IPS-18c (cell line): ENCODE results near the gene HJV.

Experiments
- H3K4me3 ChIP-seq: 2 replicates; pipeline ENCODE4 v1.7.0; 2013; ENCODE audit warnings: low read depth, mild to moderate bottlenecking, low read length, moderate library complexity; ENCODE audit not compliant: insufficient read depth
- H3K9me3 ChIP-seq: one replicate; pipeline ENCODE4 v1.6.1; 2013; ENCODE audit warnings: mild to moderate bottlenecking, low read length, moderate library complexity; ENCODE audit not compliant: control insufficient read depth, insufficient read depth

HJV gene

GRCh38 chr1:145985129-145985501 is 36.4 kb downstream of the HJV start:
- H3K4me3 ChIP-seq = no peak overlapping the region
- H3K9me3 ChIP-seq = peaks cover 2% of the 10 kb centered on the region

- Histone ChIP-seq H3K9me3 (peaks cover 2% of the 10 kb centered on the region), H3K4me3 (no peak overlapping the region)
Measured at GRCh38 chr1:145983960-145984830, 37.3 kb downstream of the HJV start.

GRCh38 chr1:145983206-145983675 is 38.3 kb downstream of the HJV start:
- H3K9me3 ChIP-seq = peaks cover 2% of the 10 kb centered on the region
- H3K4me3 ChIP-seq = no peak overlapping the region

GRCh38 chr1:145982010-145982723 is 39.4 kb downstream of the HJV start:
- no peak overlapping the region for H3K4me3 ChIP-seq
- peaks cover 2% of the 10 kb centered on the region for H3K9me3 ChIP-seq

- Histone ChIP-seq H3K9me3 (peaks cover 2% of the 10 kb centered on the region), H3K4me3 (no peak overlapping the region)
Measured at GRCh38 chr1:145980457-145980994, 41.0 kb downstream of the HJV start.

- Histone ChIP-seq H3K4me3 (peak overlapping the region; percentile 20; the same call in 1 of the 2 replicates), H3K9me3 (peaks cover 2% of the 10 kb centered on the region)
Measured at GRCh38 chr1:145979746-145980456, 41.6 kb downstream of the HJV start.

- H3K4me3 ChIP-seq = peak overlapping the region; percentile 20
Measured at GRCh38 chr1:145978854-145979745, 42.4 kb downstream of the HJV start.

GRCh38 chr1:145978471-145978853 is 43.1 kb downstream of the HJV start:
- Histone ChIP-seq H3K9me3 (peaks cover 2% of the 10 kb centered on the region), H3K4me3 (no peak overlapping the region; the same call in 1 of the 2 replicates)

More at GRCh38 chr1:145978854-145979745, 42.4 kb downstream of the HJV start:
- peaks cover 2% of the 10 kb centered on the region for H3K9me3 ChIP-seq

- no peak overlapping the region for H3K4me3 ChIP-seq
- H3K9me3 ChIP-seq = peaks cover 2% of the 10 kb centered on the region
Measured at GRCh38 chr1:145977486-145978470, 43.8 kb downstream of the HJV start.

GRCh38 chr1:145977016-145977415 is 44.5 kb downstream of the HJV start:
- Histone ChIP-seq H3K4me3 (no peak overlapping the region), H3K9me3 (peaks cover 2% of the 10 kb centered on the region)

GRCh38 chr1:145975216-145975615 is 46.3 kb downstream of the HJV start:
- H3K9me3 ChIP-seq = no peaks in the 10 kb centered on the region

GRCh38 chr1:145974721-145975120 is 46.8 kb downstream of the HJV start:
- Histone ChIP-seq H3K4me3 (no peak overlapping the region), H3K9me3 (no peaks in the 10 kb centered on the region)

More at GRCh38 chr1:145975216-145975615, 46.3 kb downstream of the HJV start:
- H3K4me3 ChIP-seq = no peak overlapping the region

- H3K9me3 ChIP-seq = no peaks in the 10 kb centered on the region
- no peak overlapping the region for H3K4me3 ChIP-seq
Measured at GRCh38 chr1:145972580-145972979, 49.0 kb downstream of the HJV start.
